Measurements from ENCODE around the gene FARP1. TPM values are rescaled to one million over a fixed set of nuclear protein-coding genes. Genes with fewer than 3 reads are reported as not detected.

The FARP1 gene
- total and polyA plus RNA-seq, 2 of the 8 experiments (the other 6 are each of a cell fraction or from before 2014, with no cell fraction given) = 24.7 to 104 TPM

- POLR2A ChIA-PET (ENCODE audit: partially characterized antibody) = interaction anchor here (2.9 kb wide), 1 partner anchor 130 kb away, joined by 11 read pairs; the partner anchor contains the start of gene STK24
- no peak overlapping the region for H4K8ac ChIP-seq (ENCODE audit: extremely low read depth, insufficient read depth, low read length)
- no peak overlapping the region for H4K91ac ChIP-seq (replicated peaks; ENCODE audit: insufficient read length, low read length)
- CTCF ChIA-PET (ENCODE audit: partially characterized antibody) = interaction anchor here (0.9 to 6.7 kb wide), 29 partner anchors 10 to 596 kb away, joined by 3 to 115 read pairs (median 5); no protein-coding TSS in a partner anchor
- no peak overlapping the region for H3K27ac ChIP-seq (ENCODE audit: low read depth, low read length)
- no peak overlapping the region for H3K4me3 ChIP-seq (ENCODE audit: extremely low read depth in 1 of 4, insufficient read depth in 2 of 4, low read depth in 3 of 4, low read length in 4 of 4)
- no peak overlapping the region for H3K4me2 ChIP-seq (ENCODE audit: insufficient read depth in 1 of 2, low read depth in 2 of 2, low read length in 2 of 2)
- H3K4me1 ChIP-seq (replicated peaks in 1 of 4; ENCODE audit: control insufficient read depth in 3 of 4, insufficient read depth in 4 of 4, low read length in 3 of 4) = peaks cover 7 to 21% (median 10%) of the 10 kb centered on the region in 4 experiments
- H3K23me2 ChIP-seq (ENCODE audit: low read depth, low read length) = no peaks in the 10 kb centered on the region
- H3K23ac ChIP-seq (ENCODE audit: insufficient read length) = no peak overlapping the region
- H3K79me1 ChIP-seq (ENCODE audit: low read depth, low read length) = no peaks in the 10 kb centered on the region; the same call in 1 of the 2 replicates
- no peaks in the 10 kb centered on the region for H3K27me3 ChIP-seq (replicated peaks in 1 of 4; ENCODE audit: control insufficient read depth in 3 of 4, extremely low read depth in 1 of 4, insufficient read depth in 3 of 4, low read length in 3 of 4)
- H2BK12ac ChIP-seq (ENCODE audit: low read depth, low read length) = no peak overlapping the region
- no peak overlapping the region for H3K56ac ChIP-seq (replicated peaks; ENCODE audit: insufficient read length, low read depth, low read length)
- no peak overlapping the region for H4K5ac ChIP-seq (ENCODE audit: insufficient read length, low read depth, low read length)
- DNase-seq (ENCODE audit: low read depth in 1 of 2, low spot score in 2 of 2) (no peak), FAIRE-seq (no peak)
- H2AFZ ChIP-seq (ENCODE audit: low read length) = no peak overlapping the region
- peaks cover 4 to 34% (median 5%) of the 10 kb centered on the region in 4 experiments; a peak in 6 of 8 replicates for H3K36me3 ChIP-seq (ENCODE audit: control insufficient read depth in 2 of 4, insufficient read depth in 4 of 4, low read length in 3 of 4)
- H2BK120ac ChIP-seq (replicated peaks; ENCODE audit: low read depth, low read length) = no peak overlapping the region
- no peak overlapping the region for H3K18ac ChIP-seq (ENCODE audit: extremely low read depth, low read length)
- H2BK20ac ChIP-seq (ENCODE audit: low read length) = no peak overlapping the region
- H3K79me2 ChIP-seq (ENCODE audit: control insufficient read depth in 1 of 2, insufficient read depth in 2 of 2, low read length in 2 of 2) = no peaks in the 10 kb centered on the region
- no peak overlapping the region for H2AK5ac ChIP-seq (ENCODE audit: low read depth, low read length)
- H3K4ac ChIP-seq (replicated peaks; ENCODE audit: insufficient read length, low read depth, low read length) = no peak overlapping the region
- H3K9ac ChIP-seq (replicated peaks in 1 of 4; ENCODE audit: extremely low read depth in 1 of 4, low read depth in 3 of 4, low read length in 3 of 4) = no peak overlapping the region
- 89% methylated on average over 5 of the region's 5 CpGs; no CpG with 5 or more reads in 1 of the 2 experiments for WGBS, 2 experiments (ENCODE audit: extremely low coverage in 1 of 2, insufficient coverage in 1 of 2, insufficient read length in 1 of 2, insufficient replicate concordance in 2 of 2, low coverage in 1 of 2, low lambda C conversion rate in 2 of 2, missing lambda C conversion rate in 1 of 2)
- no peak overlapping the region for H2BK15ac ChIP-seq (ENCODE audit: low read length)
- H2BK5ac ChIP-seq (ENCODE audit: low read depth, low read length) = no peak overlapping the region
- H3K14ac ChIP-seq (ENCODE audit: insufficient read length) = no peak overlapping the region
- peaks cover 8 to 12% of the 10 kb centered on the region in 2 experiments for H4K20me1 ChIP-seq (replicated peaks in 1 of 2; ENCODE audit: control insufficient read depth in 1 of 2, insufficient read depth in 2 of 2, low read length in 2 of 2)
- H3K9me3 ChIP-seq (ENCODE audit: insufficient read depth in 2 of 2, low read depth in 1 of 2, low read length in 1 of 2) = no peaks in the 10 kb centered on the region
- TF ChIP-seq KDM5A (IDR thresholded peaks at IDR 0.05; ENCODE audit: low read length) (no peak), EP300 (IDR thresholded peaks at IDR 0.05; ENCODE audit: borderline replicate concordance in 1 of 2, low read depth in 2 of 2, low read length in 2 of 2) (no peak), JUND (IDR thresholded peaks at IDR 0.05; ENCODE audit: low read length) (no peak), RXRA (IDR thresholded peaks at IDR 0.05; ENCODE audit: insufficient read depth, low read depth, low read length) (no peak), SRF (IDR thresholded peaks at IDR 0.05; ENCODE audit: low read depth, low read length) (no peak), SIN3A (conservative IDR thresholded peaks at IDR 0.05 in 1 of 2, IDR thresholded peaks at IDR 0.05 in 1 of 2; ENCODE audit: low read depth in 1 of 2, low read length in 2 of 2) (no peak), USF2 (IDR thresholded peaks at IDR 0.05; ENCODE audit: low read length) (no peak), TAF1 (IDR thresholded peaks at IDR 0.05; ENCODE audit: low read depth, low read length) (no peak), TCF12 (IDR thresholded peaks at IDR 0.05; ENCODE audit: low read depth, low read length) (no peak), PHF8 (conservative IDR thresholded peaks at IDR 0.05; ENCODE audit: low read depth, low read length) (no peak)
Measured at GRCh38 chr13:98447130-98447529, 304.2 kb downstream of the FARP1 start.

All from H1 (cell line).